ENCODE results near the gene ABHD17B. TPM values are rescaled to one million over a fixed set of nuclear protein-coding genes. Genes with fewer than 3 reads are reported as not detected.
"Not testable (repeated sequence)": the region's sequence is repeated elsewhere in the genome, so short reads cannot be mapped to it uniquely, and the experiment has no call there.

The ABHD17B gene
- total RNA-seq: 10 to 100 TPM; 16.0 to 23.7 (median 19.7) TPM
- 24.2 TPM for total RNA-seq (2013)
- 14.8 to 46.5 (median 29.5) reads per million in 29 experiments for total RNA-seq

- WGBS (ENCODE audit: insufficient coverage): under 1% methylated on average over 38 of the region's 45 CpGs
- peak; percentile 93 to 96 (median 95) for ATAC-seq (replicated peaks in 1 of 4)
Observed at GRCh38 chr9:71911061-71911907, at the start of gene ABHD17B, which contains the start of gene C9orf85. Gene ABHD17B (minus strand): TSS chr9:71911193. CDS start chr9:71875080, 36,113 bp downstream. Gene C9orf85 (plus strand): TSS chr9:71911639. CDS start chr9:71911735, 96 bp downstream.

GRCh38 chr9:71955300-71955915 lies 44.4 kb upstream of the ABHD17B start:
- no peak overlapping the region for H3K27ac Mint-ChIP-seq
- H3K4me1 Mint-ChIP-seq: no peaks in the 10 kb centered on the region
- H3K9me3 Mint-ChIP-seq: no peaks in the 10 kb centered on the region
- no peaks in the 10 kb centered on the region for H3K27me3 Mint-ChIP-seq
- Histone ChIP-seq H3K9me3 (no peaks in the 10 kb centered on the region), H3K27ac (ENCODE audit: low read length) (no peak overlapping the region), H3K27me3 (replicated peaks in 1 of 2; ENCODE audit: control insufficient read depth in 2 of 2, extremely low read depth in 1 of 2, insufficient read depth in 2 of 2, low read length in 1 of 2) (no peaks in the 10 kb centered on the region), H3K4me1 (ENCODE audit: control insufficient read depth in 1 of 2, extremely low read depth in 1 of 2, insufficient read depth in 2 of 2, low read length in 2 of 2) (no peaks in the 10 kb centered on the region), H3K36me3 (ENCODE audit: control insufficient read depth in 2 of 2, extremely low read depth in 1 of 2, insufficient read depth in 1 of 2, low read length in 1 of 2) (peaks cover 2 to 5% of the 10 kb centered on the region in 2 donors), H3K4me3 (ENCODE audit: control insufficient read depth in 1 of 2, extremely low read depth in 1 of 2, low read length in 1 of 2) (no peak overlapping the region)
- H3K36me3 Mint-ChIP-seq: peaks cover 37% of the 10 kb centered on the region
- DNase-seq (no peak), ATAC-seq (replicated peaks in 1 of 4) (no peak)
- ChIA-PET CTCF (no interaction called here), POLR2A (no interaction called here)
- no peak overlapping the region for H3K4me3 Mint-ChIP-seq
- 100% methylated on average over 1 of the region's 1 CpG for WGBS (ENCODE audit: insufficient coverage)

More at GRCh38 chr9:71911061-71911907, at the start of gene ABHD17B, which contains the start of gene C9orf85:
- Histone ChIP-seq H3K27me3 (replicated peaks in 1 of 2; ENCODE audit: control insufficient read depth in 2 of 2, extremely low read depth in 1 of 2, insufficient read depth in 2 of 2, low read length in 1 of 2) (no peaks in the 10 kb centered on the region), H3K9me3 (no peaks in the 10 kb centered on the region), H3K27ac (ENCODE audit: low read length) (peak within 1 kb of the TSS; percentile 69), H3K4me1 (ENCODE audit: control insufficient read depth in 1 of 2, extremely low read depth in 1 of 2, insufficient read depth in 2 of 2, low read length in 2 of 2) (peaks cover 11 to 21% of the 10 kb centered on the region in 2 experiments), H3K36me3 (ENCODE audit: control insufficient read depth in 2 of 2, extremely low read depth in 1 of 2, insufficient read depth in 1 of 2, low read length in 1 of 2) (peaks cover 0 to 5% of the 10 kb centered on the region in 2 donors), H3K4me3 (ENCODE audit: control insufficient read depth in 1 of 2, extremely low read depth in 1 of 2, low read length in 1 of 2) (peak within 1 kb of the TSS; percentile 65 to 95)
- H3K9me3 Mint-ChIP-seq: no peaks in the 10 kb centered on the region
- ChIA-PET POLR2A (interaction anchor here (0.6 to 1.4 kb wide), 8 partner anchors 14 to 454 kb away, joined by 3 to 8 read pairs (median 4); partner anchors contain the start of gene ZFAND5 (in 1 of the 2)), CTCF (interaction anchor here (0.5 to 1.8 kb wide), 15 partner anchors 9 to 652 kb away, joined by 3 to 8 read pairs (median 4); no protein-coding TSS in a partner anchor)
- H3K27me3 Mint-ChIP-seq: no peaks in the 10 kb centered on the region
- peak within 1 kb of the TSS; percentile 97 to 98 for H3K27ac Mint-ChIP-seq
- H3K4me3 Mint-ChIP-seq: peak within 1 kb of the TSS; percentile 98 to 100 (median 99)
- peak; percentile 90 to 99 (median 96) for DNase-seq
- H3K4me1 Mint-ChIP-seq: peaks cover 70 to 79% (median 77%) of the 10 kb centered on the region in 3 donors
- no peaks in the 10 kb centered on the region for H3K36me3 Mint-ChIP-seq

GRCh38 chr9:71954652-71955051 lies 43.7 kb upstream of the ABHD17B start:
- H3K27ac Mint-ChIP-seq; H3K4me3 ChIP-seq (ENCODE audit: control insufficient read depth in 1 of 2, extremely low read depth in 1 of 2, low read length in 1 of 2); H3K9me3 ChIP-seq; H3K4me3 Mint-ChIP-seq; H3K4me1 ChIP-seq (ENCODE audit: control insufficient read depth in 1 of 2, extremely low read depth in 1 of 2, insufficient read depth in 2 of 2, low read length in 2 of 2); POLR2A ChIA-PET; ATAC-seq (replicated peaks in 1 of 4); H3K4me1 Mint-ChIP-seq; DNase-seq; H3K36me3 ChIP-seq (ENCODE audit: control insufficient read depth in 2 of 2, extremely low read depth in 1 of 2, insufficient read depth in 1 of 2, low read length in 1 of 2); H3K27me3 ChIP-seq (replicated peaks in 1 of 2; ENCODE audit: control insufficient read depth in 2 of 2, extremely low read depth in 1 of 2, insufficient read depth in 2 of 2, low read length in 1 of 2); H3K27ac ChIP-seq (ENCODE audit: low read length); H3K9me3 Mint-ChIP-seq; H3K27me3 Mint-ChIP-seq: not testable (repeated sequence)
- CTCF ChIA-PET: interaction anchor here in 1 of 2 donors (0.6 kb wide), 2 partner anchors 54 to 388 kb away, joined by 4 to 8 read pairs; no protein-coding TSS in a partner anchor
- 83% methylated on average over 1 of the region's 2 CpGs for WGBS (ENCODE audit: insufficient coverage)
- H3K36me3 Mint-ChIP-seq: peaks cover 33% of the 10 kb centered on the region

- no peak overlapping the region for H3K4me3 ChIP-seq (ENCODE audit: control insufficient read depth in 1 of 2, extremely low read depth in 1 of 2, low read length in 1 of 2)
- ChIA-PET POLR2A (no interaction called here), CTCF (interaction anchor here in 1 of 2 donors (0.6 kb wide), 1 partner anchor 79 kb away, joined by 3 read pairs; no protein-coding TSS in a partner anchor)
- H3K27ac Mint-ChIP-seq: no peak overlapping the region
- no peaks in the 10 kb centered on the region for H3K27me3 Mint-ChIP-seq
- no peaks in the 10 kb centered on the region for H3K4me1 ChIP-seq (ENCODE audit: control insufficient read depth in 1 of 2, extremely low read depth in 1 of 2, insufficient read depth in 2 of 2, low read length in 2 of 2)
- H3K9me3 Mint-ChIP-seq: no peaks in the 10 kb centered on the region
- H3K4me3 Mint-ChIP-seq: no peak overlapping the region
- no peak overlapping the region for H3K27ac ChIP-seq (ENCODE audit: low read length)
- no peaks in the 10 kb centered on the region for H3K9me3 ChIP-seq
- ATAC-seq (replicated peaks in 1 of 4) (no peak), DNase-seq (no peak)
- H3K36me3 Mint-ChIP-seq: peaks cover 24% of the 10 kb centered on the region
- peaks cover 18 to 22% (median 21%) of the 10 kb centered on the region in 3 donors for H3K4me1 Mint-ChIP-seq
- no CpG with 5 or more reads among the region's 2 CpGs for WGBS (ENCODE audit: insufficient coverage)
- no peaks in the 10 kb centered on the region for H3K27me3 ChIP-seq (replicated peaks in 1 of 2; ENCODE audit: control insufficient read depth in 2 of 2, extremely low read depth in 1 of 2, insufficient read depth in 2 of 2, low read length in 1 of 2)
- peaks cover 0 to 3% of the 10 kb centered on the region in 2 donors for H3K36me3 ChIP-seq (ENCODE audit: control insufficient read depth in 2 of 2, extremely low read depth in 1 of 2, insufficient read depth in 1 of 2, low read length in 1 of 2)
Observed at GRCh38 chr9:71944754-71945375, 33.9 kb upstream of the ABHD17B start.

GRCh38 chr9:71941998-71942567 lies 31.1 kb upstream of the ABHD17B start:
- H3K27me3 ChIP-seq (replicated peaks in 1 of 2; ENCODE audit: control insufficient read depth in 2 of 2, extremely low read depth in 1 of 2, insufficient read depth in 2 of 2, low read length in 1 of 2): no peaks in the 10 kb centered on the region
- peaks cover 10% of the 10 kb centered on the region for H3K36me3 Mint-ChIP-seq
- ATAC-seq (replicated peaks in 1 of 4) (no peak), DNase-seq (no peak)
- H3K4me1 ChIP-seq (ENCODE audit: control insufficient read depth in 1 of 2, extremely low read depth in 1 of 2, insufficient read depth in 2 of 2, low read length in 2 of 2): no peaks in the 10 kb centered on the region
- 100% methylated on average over 1 of the region's 2 CpGs for WGBS (ENCODE audit: insufficient coverage)
- no peak overlapping the region for H3K27ac Mint-ChIP-seq
- no peaks in the 10 kb centered on the region for H3K9me3 ChIP-seq
- no peak overlapping the region for H3K27ac ChIP-seq (ENCODE audit: low read length)
- ChIA-PET POLR2A (no interaction called here), CTCF (no interaction called here)
- no peak overlapping the region for H3K4me3 ChIP-seq (ENCODE audit: control insufficient read depth in 1 of 2, extremely low read depth in 1 of 2, low read length in 1 of 2)
- H3K36me3 ChIP-seq (ENCODE audit: control insufficient read depth in 2 of 2, extremely low read depth in 1 of 2, insufficient read depth in 1 of 2, low read length in 1 of 2): no peaks in the 10 kb centered on the region
- H3K4me3 Mint-ChIP-seq: no peak overlapping the region
- no peaks in the 10 kb centered on the region for H3K27me3 Mint-ChIP-seq
- no peaks in the 10 kb centered on the region for H3K9me3 Mint-ChIP-seq
- H3K4me1 Mint-ChIP-seq: peaks cover 23 to 32% (median 26%) of the 10 kb centered on the region in 3 donors

Measured in T-cell (primary cell).